IMR-90 (cell line): Measurements from ENCODE around the gene TBC1D10A.

Source experiments
- BHLHE40 ChIP-seq: fragments of 150-350 bp; IDR thresholded peaks from 2 replicates; pipeline ENCODE4 v1.6.1; 2016; ENCODE audit warnings: mild to moderate bottlenecking, low read depth, low read length
- CEBPB ChIP-seq: IDR thresholded peaks from 2 replicates; pipeline ENCODE4 v1.6.1; 2012; ENCODE audit warnings: low read depth, low read length, improper control_type of control experiment
- CHD1 ChIP-seq: IDR thresholded peaks from 2 replicates; pipeline ENCODE4 v1.6.1; 2012; ENCODE audit warnings: low read depth, low read length, improper control_type of control experiment
- CTCF ChIP-seq: conservative IDR thresholded peaks from 2 replicates; pipeline ENCODE4 v1.5.1; 2012; ENCODE audit warnings: mild to moderate bottlenecking, low read depth, low read length, improper control_type of control experiment
- ELK1 ChIP-seq: fragments of 150-350 bp; IDR thresholded peaks from 2 replicates; pipeline ENCODE4 v1.6.1; 2016; ENCODE audit warnings: low read depth, mild to moderate bottlenecking, low read length, moderate library complexity, borderline replicate concordance
- FOS ChIP-seq: fragments of 150-350 bp; IDR thresholded peaks from 2 replicates; pipeline ENCODE4 v1.6.1; 2016; ENCODE audit warnings: low read depth, low read length
- MXI1 ChIP-seq: IDR thresholded peaks from 2 replicates; pipeline ENCODE4 v1.6.1; 2012; ENCODE audit warnings: low read depth, mild to moderate bottlenecking, low read length, moderate library complexity, borderline replicate concordance
- POLR2A ChIP-seq: IDR thresholded peaks from 2 replicates; pipeline ENCODE4 v1.6.1; 2012; ENCODE audit warnings: mild to moderate bottlenecking, low read depth, low read length
- RAD21 ChIP-seq: IDR thresholded peaks from 2 replicates; pipeline ENCODE4 v1.6.1; 2012; ENCODE audit warnings: low read length, improper control_type of control experiment
- RCOR1 ChIP-seq: IDR thresholded peaks from 2 replicates; pipeline ENCODE4 v1.6.1; 2012; ENCODE audit warnings: mild to moderate bottlenecking, low read length, improper control_type of control experiment; ENCODE audit not compliant: insufficient replicate concordance
- RFX5 ChIP-seq: IDR thresholded peaks from 2 replicates; pipeline ENCODE4 v1.8.0; 2012; ENCODE audit warnings: low read depth, mild to moderate bottlenecking, low read length, moderate library complexity
- SMC3 ChIP-seq: fragments of 150-350 bp; IDR thresholded peaks from 2 replicates; pipeline ENCODE4 v1.6.1; 2016; ENCODE audit warnings: low read depth, mild to moderate bottlenecking, antibody characterized with exemption, low read length, moderate library complexity
- USF2 ChIP-seq: fragments of 150-350 bp; IDR thresholded peaks from 2 replicates; pipeline ENCODE4 v1.6.1; 2017; ENCODE audit warnings: mild to moderate bottlenecking, antibody characterized with exemption, low read length, low read depth

- TF ChIP-seq CTCF (no peak), RFX5 (no peak), MXI1 (no peak), POLR2A (no peak), SMC3 (no peak), BHLHE40 (no peak), CEBPB (no peak), RAD21 (no peak), RCOR1 (no peak), FOS (0 out of 2 replicates have a peak, but pooled peaks have one; percentile 10), USF2 (no peak), ELK1 (no peak), CHD1 (no peak)
Measured at GRCh38 chr22:30273711-30274436, 52.9 kb downstream of the TBC1D10A start.
